Fibroblast of mammary gland (primary cell): ENCODE measurements around the gene SCCPDH.

Experiments used
- DNase-seq: peaks from one replicate; pipeline ENCODE4 v3.0.0-alpha.2; 2010; ENCODE audit warnings: low read depth
- H3K4me3 ChIP-seq: 2 replicates; pipeline ENCODE4 v1.5.1; 2011; ENCODE audit warnings: low read depth, mild to moderate bottlenecking, low read length, moderate library complexity; ENCODE audit not compliant: control insufficient read depth
- CTCF ChIP-seq: conservative IDR thresholded peaks from 2 replicates; pipeline ENCODE4 v1.5.1; 2011; ENCODE audit warnings: low read depth, low read length, inconsistent platforms; ENCODE audit not compliant: control insufficient read depth, insufficient read depth

The SCCPDH gene

GRCh38 chr1:246768403-246769020 lies 44.3 kb downstream of the SCCPDH start:
- TF ChIP-seq CTCF, result no peak
- DNase-seq, result no peak
- H3K4me3 ChIP-seq, result no peak overlapping the region

GRCh38 chr1:246769306-246769705 lies 45.1 kb downstream of the SCCPDH start:
- H3K4me3 ChIP-seq, result no peak overlapping the region
- TF ChIP-seq CTCF, result no peak
- DNase-seq, result peak; percentile 99

- no peak for TF ChIP-seq CTCF
Observed at GRCh38 chr1:246771366-246771765, 47.2 kb downstream of the SCCPDH start.

GRCh38 chr1:246772686-246773085 lies 48.5 kb downstream of the SCCPDH start:
- no peak for DNase-seq
- H3K4me3 ChIP-seq, result no peak overlapping the region
- no peak for TF ChIP-seq CTCF

More at GRCh38 chr1:246771366-246771765, 47.2 kb downstream of the SCCPDH start:
- H3K4me3 ChIP-seq, result no peak overlapping the region
- DNase-seq, result no peak

- no peak for DNase-seq
- H3K4me3 ChIP-seq, result no peak overlapping the region
- TF ChIP-seq CTCF, result no peak
Observed at GRCh38 chr1:246773213-246773641, 49.0 kb downstream of the SCCPDH start.

GRCh38 chr1:246775531-246776385 lies 51.5 kb downstream of the SCCPDH start:
- no peak for DNase-seq
- TF ChIP-seq CTCF, result no peak

More at GRCh38 chr1:246775531-246776385, 51.5 kb downstream of the SCCPDH start:
- H3K4me3 ChIP-seq, result no peak overlapping the region
